Panc1 (cell line): Measurements from ENCODE around the gene MOV10L1. TPM values are rescaled to one million over a fixed set of nuclear protein-coding genes. Genes with fewer than 3 reads are reported as not detected.
A peak's percentile ranks its signal among the peaks of the same experiment; 100 is the strongest.

ENCODE experiments used
- ATAC-seq: fragments of 200-7000 bp; cut with Tn5 transposase; 2 replicates; pipeline ENCODE4 v1.9.1; 2020; ENCODE audit warnings: mild to moderate bottlenecking, moderate library complexity
- BruUV-seq: library from RNA; stranded (reverse); fragments of 400-500 nt; replicated peaks from 2 replicates; lab custom pipeline; 2021; lab: Mats Ljungman, UMichigan
- CTCF ChIA-PET: fragments of 300-600 bp; sonication (Branson Sonifier 250); formaldehyde crosslinking; loops from one replicate; lab custom pipeline; 2022; ENCODE audit warnings: antibody characterized with exemption; lab: Charles Lee
- POLR2A ChIA-PET: fragments of 300-600 bp; sonication (Branson Sonifier 250); formaldehyde crosslinking; loops from one replicate; lab custom pipeline; 2022; ENCODE audit warnings: antibody characterized with exemption; lab: Charles Lee
- DNase-seq: peaks from one replicate; pipeline ENCODE4 v3.0.0-alpha.2; 2010; ENCODE audit warnings: low read depth, low spot score
- H3K27ac ChIP-seq: 2 replicates; pipeline ENCODE4 v1.5.1; 2011; ENCODE audit warnings: mild to moderate bottlenecking, low read length, inconsistent platforms
- H3K27me3 ChIP-seq: fragments of 200-500 bp; sonication (Bioruptor generic); 2 replicates; pipeline ENCODE4 v1.6.0; 2014; ENCODE audit warnings: low read length, inconsistent platforms; ENCODE audit not compliant: control insufficient read depth, insufficient read depth
- H3K36me3 ChIP-seq: fragments of 200-500 bp; sonication (Bioruptor generic); 2 replicates; pipeline ENCODE4 v1.5.1; 2014; ENCODE audit warnings: inconsistent platforms, mild to moderate bottlenecking, low read length, moderate library complexity; ENCODE audit not compliant: control insufficient read depth, insufficient read depth
- H3K4me1 ChIP-seq: 2 replicates; pipeline ENCODE4 v1.5.1; 2011; ENCODE audit warnings: inconsistent platforms, mild to moderate bottlenecking, low read length, moderate library complexity; ENCODE audit not compliant: control insufficient read depth, insufficient read depth
- H3K4me3 ChIP-seq, 2 experiments: 2 replicates each; pipeline ENCODE4 v1.5.1; 2011 to 2012; ENCODE audit warnings: low read depth in 2 of 2, low read length in 2 of 2, mild to moderate bottlenecking in 2 of 2, inconsistent platforms in 1 of 2, moderate library complexity in 1 of 2
- H3K9me3 ChIP-seq: fragments of 200-500 bp; sonication (Bioruptor generic); 2 replicates; pipeline ENCODE4 v1.5.1; 2014; ENCODE audit warnings: low read depth, mild to moderate bottlenecking, inconsistent platforms, low read length, moderate library complexity; ENCODE audit not compliant: control insufficient read depth, insufficient read depth
- CTCF ChIP-seq: fragments of 450-650 bp; IDR thresholded peaks from 2 replicates; pipeline ENCODE4 v1.5.1; 2017; ENCODE audit warnings: mild to moderate bottlenecking
- POLR2AphosphoS5 ChIP-seq: IDR thresholded peaks from 2 replicates; pipeline ENCODE4 v1.6.1; 2012; ENCODE audit warnings: mild to moderate bottlenecking, low read depth, low read length, moderate library complexity
- SIN3A ChIP-seq: IDR thresholded peaks from 2 replicates; pipeline ENCODE4 v1.6.1; 2012; ENCODE audit warnings: low read depth, mild to moderate bottlenecking, low read length, moderate library complexity, borderline replicate concordance; ENCODE audit not compliant: insufficient read depth
- TCF7L2 ChIP-seq: IDR thresholded peaks from 2 replicates; pipeline ENCODE4 v1.6.1; 2011; ENCODE audit warnings: mild to moderate bottlenecking, low read depth, low read length, inconsistent platforms
- in situ Hi-C: cut with HindIII; loops from 2 replicates; pipeline ENCODE4 v1.10.0; 2016; ENCODE audit warnings: low sequenced_read_pairs, low pct_unique_long_range_greater_than_20kb
- intact Hi-C: fragments of 100-400 bp; cut with micrococcal nuclease; formaldehyde crosslinking; loops from one replicate; pipeline ENCODE4 v1.10.0; 2022; ENCODE audit not compliant: unreplicated experiment
- total RNA-seq: library from RNA; stranded (reverse); gene quantifications from one replicate; pipeline ENCODE4 v1.2.1, GENCODE V29; 2021; ENCODE audit not compliant: unreplicated experiment
- TF ChIP-seq, protein P1 (sequence below), 2 experiments: IDR thresholded peaks; 2 replicates each; pipeline ENCODE4 v1.6.1; 2011 to 2012; ENCODE audit warnings: low read depth in 2 of 2, control low read depth in 1 of 2, low read length in 1 of 2, mild to moderate bottlenecking in 1 of 2, moderate library complexity in 1 of 2; ENCODE audit not compliant: insufficient read depth in 1 of 2

MOV10L1 gene
- total RNA-seq, 1 experiment from 2014 or later, result 0.10 TPM

DNA sequence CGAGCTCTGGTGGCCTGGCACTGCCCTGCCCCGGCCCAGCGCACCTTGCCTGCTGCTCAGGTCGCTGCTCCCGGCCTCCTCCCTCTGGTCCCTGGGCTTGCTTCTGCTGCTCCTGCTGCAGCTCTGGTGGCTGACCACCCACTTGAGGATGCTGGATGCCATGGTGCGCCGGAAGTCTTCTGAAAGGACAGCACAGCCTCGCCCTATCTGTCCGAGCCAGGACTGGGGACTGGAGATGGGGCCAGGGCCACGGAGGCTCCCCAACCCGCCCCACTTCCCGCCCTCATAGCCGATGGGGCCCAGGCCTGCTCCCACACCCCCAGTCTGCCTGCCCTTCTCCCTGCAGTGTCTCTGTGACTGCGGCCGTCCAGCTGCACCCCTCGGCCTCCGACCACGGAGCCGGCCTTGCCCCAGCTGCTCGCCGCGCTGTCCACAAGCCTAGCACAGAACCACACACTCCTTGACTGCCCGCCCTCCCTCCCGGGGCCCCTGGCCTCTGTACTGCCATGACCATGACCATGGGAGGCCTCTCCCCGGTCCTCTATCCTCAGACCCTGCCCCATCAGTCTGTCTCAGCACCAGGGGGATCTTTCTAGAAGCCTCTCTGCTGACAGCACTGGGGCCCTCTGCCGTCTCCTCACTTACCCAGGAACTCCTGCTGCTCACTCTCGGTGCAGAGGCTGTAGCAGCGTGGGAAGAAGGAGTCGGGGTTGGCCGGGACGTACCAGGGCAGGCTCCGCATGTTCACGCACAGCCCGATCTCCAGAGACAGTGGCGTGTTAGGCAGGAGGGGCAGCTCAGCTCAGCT, 44.4 kb upstream of the MOV10L1 start:
- no peak overlapping the region for H3K4me3 ChIP-seq
- no peaks in the 10 kb centered on the region for H3K4me1 ChIP-seq
- intact Hi-C loops (no loop called here), in situ Hi-C loops (no loop called here)
- H3K27ac ChIP-seq, result no peak overlapping the region
- BruUV-seq, result no TSS peak
- peak; percentile 58 for ATAC-seq
- TF ChIP-seq, protein P1, sequence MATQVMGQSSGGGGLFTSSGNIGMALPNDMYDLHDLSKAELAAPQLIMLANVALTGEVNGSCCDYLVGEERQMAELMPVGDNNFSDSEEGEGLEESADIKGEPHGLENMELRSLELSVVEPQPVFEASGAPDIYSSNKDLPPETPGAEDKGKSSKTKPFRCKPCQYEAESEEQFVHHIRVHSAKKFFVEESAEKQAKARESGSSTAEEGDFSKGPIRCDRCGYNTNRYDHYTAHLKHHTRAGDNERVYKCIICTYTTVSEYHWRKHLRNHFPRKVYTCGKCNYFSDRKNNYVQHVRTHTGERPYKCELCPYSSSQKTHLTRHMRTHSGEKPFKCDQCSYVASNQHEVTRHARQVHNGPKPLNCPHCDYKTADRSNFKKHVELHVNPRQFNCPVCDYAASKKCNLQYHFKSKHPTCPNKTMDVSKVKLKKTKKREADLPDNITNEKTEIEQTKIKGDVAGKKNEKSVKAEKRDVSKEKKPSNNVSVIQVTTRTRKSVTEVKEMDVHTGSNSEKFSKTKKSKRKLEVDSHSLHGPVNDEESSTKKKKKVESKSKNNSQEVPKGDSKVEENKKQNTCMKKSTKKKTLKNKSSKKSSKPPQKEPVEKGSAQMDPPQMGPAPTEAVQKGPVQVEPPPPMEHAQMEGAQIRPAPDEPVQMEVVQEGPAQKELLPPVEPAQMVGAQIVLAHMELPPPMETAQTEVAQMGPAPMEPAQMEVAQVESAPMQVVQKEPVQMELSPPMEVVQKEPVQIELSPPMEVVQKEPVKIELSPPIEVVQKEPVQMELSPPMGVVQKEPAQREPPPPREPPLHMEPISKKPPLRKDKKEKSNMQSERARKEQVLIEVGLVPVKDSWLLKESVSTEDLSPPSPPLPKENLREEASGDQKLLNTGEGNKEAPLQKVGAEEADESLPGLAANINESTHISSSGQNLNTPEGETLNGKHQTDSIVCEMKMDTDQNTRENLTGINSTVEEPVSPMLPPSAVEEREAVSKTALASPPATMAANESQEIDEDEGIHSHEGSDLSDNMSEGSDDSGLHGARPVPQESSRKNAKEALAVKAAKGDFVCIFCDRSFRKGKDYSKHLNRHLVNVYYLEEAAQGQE (IDR thresholded peaks at IDR 0.05; ENCODE audit: insufficient read depth in 1 of 2, low read depth in 2 of 2, low read length in 1 of 2), result no peak
- TF ChIP-seq POLR2AphosphoS5 (no peak), CTCF (no peak), SIN3A (no peak), TCF7L2 (no peak)
- no peaks in the 10 kb centered on the region for H3K36me3 ChIP-seq
- H3K27me3 ChIP-seq, result no peaks in the 10 kb centered on the region
- POLR2A ChIA-PET, result no interaction called here
- no peak for DNase-seq
- H3K9me3 ChIP-seq, result no peaks in the 10 kb centered on the region
- CTCF ChIA-PET, result no interaction called here

DNA sequence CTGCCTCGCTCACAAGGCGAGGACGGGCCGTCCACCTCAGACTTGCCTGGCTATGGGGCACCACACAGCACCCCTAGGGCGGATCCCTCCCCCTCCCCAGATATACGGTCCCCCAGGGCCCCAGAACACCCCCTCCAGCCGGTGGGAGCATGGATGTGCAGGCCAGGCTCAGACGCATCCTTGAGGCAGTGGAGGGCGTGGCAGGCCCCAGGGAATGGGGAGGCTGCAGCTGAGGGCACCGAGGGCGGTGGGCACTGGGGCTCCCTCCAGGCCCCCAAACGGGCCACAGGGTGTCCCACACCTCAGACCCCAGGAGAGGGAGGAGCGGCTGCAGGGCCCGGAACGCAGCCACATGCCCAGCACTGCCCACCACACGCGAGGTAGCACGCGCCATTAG, 43.8 kb upstream of the MOV10L1 start:
- no peak for TF ChIP-seq CTCF
- no peak for TF ChIP-seq POLR2AphosphoS5
- TF ChIP-seq, protein P1 (IDR thresholded peaks at IDR 0.05; ENCODE audit: insufficient read depth in 1 of 2, low read depth in 2 of 2, low read length in 1 of 2), result no peak
- TF ChIP-seq SIN3A, result no peak
- TF ChIP-seq TCF7L2, result no peak
- H3K27me3 ChIP-seq, result no peaks in the 10 kb centered on the region
- H3K4me3 ChIP-seq, result no peak overlapping the region
- ATAC-seq (0 out of 2 replicates have a peak, but pooled peaks have one; percentile 23), DNase-seq (no peak)
- no TSS peak for BruUV-seq
- H3K27ac ChIP-seq, result no peak overlapping the region
- ChIA-PET CTCF (no interaction called here), POLR2A (no interaction called here)
- no peaks in the 10 kb centered on the region for H3K9me3 ChIP-seq
- intact Hi-C loops (no loop called here), in situ Hi-C loops (no loop called here)
- no peaks in the 10 kb centered on the region for H3K4me1 ChIP-seq
- no peaks in the 10 kb centered on the region for H3K36me3 ChIP-seq
